Right lobe of liver (tissue), 4 donors: ENCODE results near the gene SCNN1B.
"Not testable (repeated sequence)": the region's sequence is repeated elsewhere in the genome, so short reads cannot be mapped to it uniquely, and the experiment has no call there.

ENCODE experiments used
- POLR2A ChIP-seq: fragments of 450-650 bp; IDR thresholded peaks from one replicate; pipeline ENCODE4 v1.6.1; 2017; ENCODE audit warnings: antibody characterized with exemption, mild to moderate bottlenecking
- TF ChIP-seq, protein P1 (sequence below), 4 donors: fragments of 200-600 bp in 3 of 4; fragments of 450-650 bp in 1 of 4; IDR thresholded peaks; one replicate each; pipeline versions ENCODE4 v1.5.1 to v1.8.0; 2016 to 2022; ENCODE audit warnings: antibody characterized with exemption in 4 of 4, mild to moderate bottlenecking in 2 of 4
- donor health status: DM: no; HTN: no; CAD: no.
- donor health status: DM: no; HTN: no; CAD: no.
- donor health status: DM: no; HTN: yes; CAD: no.

DNA sequence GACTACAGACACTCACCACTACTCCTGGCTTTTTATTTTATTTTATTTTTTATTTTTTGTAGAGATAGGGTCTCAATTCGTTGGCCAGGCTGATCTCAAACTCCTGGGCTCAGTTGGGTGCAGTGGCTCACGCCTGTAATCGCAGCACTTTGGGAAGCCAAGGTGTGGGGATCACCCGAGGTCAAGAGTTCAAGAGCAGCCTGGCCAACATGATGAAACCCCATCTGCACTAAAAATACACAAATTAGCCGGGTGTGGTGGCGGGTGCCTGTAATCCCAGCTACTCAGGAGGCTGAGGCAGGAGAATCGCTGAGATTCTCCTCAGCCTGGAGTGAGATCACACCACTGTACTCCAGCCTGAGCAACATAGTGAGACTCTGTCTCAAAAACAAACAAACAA, 64.2 kb downstream of the SCNN1B start:
- TF ChIP-seq, protein P1, sequence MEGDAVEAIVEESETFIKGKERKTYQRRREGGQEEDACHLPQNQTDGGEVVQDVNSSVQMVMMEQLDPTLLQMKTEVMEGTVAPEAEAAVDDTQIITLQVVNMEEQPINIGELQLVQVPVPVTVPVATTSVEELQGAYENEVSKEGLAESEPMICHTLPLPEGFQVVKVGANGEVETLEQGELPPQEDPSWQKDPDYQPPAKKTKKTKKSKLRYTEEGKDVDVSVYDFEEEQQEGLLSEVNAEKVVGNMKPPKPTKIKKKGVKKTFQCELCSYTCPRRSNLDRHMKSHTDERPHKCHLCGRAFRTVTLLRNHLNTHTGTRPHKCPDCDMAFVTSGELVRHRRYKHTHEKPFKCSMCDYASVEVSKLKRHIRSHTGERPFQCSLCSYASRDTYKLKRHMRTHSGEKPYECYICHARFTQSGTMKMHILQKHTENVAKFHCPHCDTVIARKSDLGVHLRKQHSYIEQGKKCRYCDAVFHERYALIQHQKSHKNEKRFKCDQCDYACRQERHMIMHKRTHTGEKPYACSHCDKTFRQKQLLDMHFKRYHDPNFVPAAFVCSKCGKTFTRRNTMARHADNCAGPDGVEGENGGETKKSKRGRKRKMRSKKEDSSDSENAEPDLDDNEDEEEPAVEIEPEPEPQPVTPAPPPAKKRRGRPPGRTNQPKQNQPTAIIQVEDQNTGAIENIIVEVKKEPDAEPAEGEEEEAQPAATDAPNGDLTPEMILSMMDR (IDR thresholded peaks at IDR 0.05): not testable (repeated sequence)
- TF ChIP-seq POLR2A: not testable (repeated sequence)
